Left cardiac atrium (tissue), 4 donors: ENCODE data around the gene PIK3IP1. TPM values are rescaled to one million over a fixed set of nuclear protein-coding genes. Genes with fewer than 3 reads are reported as not detected.
"Not testable (repeated sequence)": the region's sequence is repeated elsewhere in the genome, so short reads cannot be mapped to it uniquely, and the experiment has no call there.

Experiments
- ATAC-seq, 2 donors: fragments of 200-7000 bp; cut with Tn5 transposase; one replicate each; pipeline ENCODE4 v1.9.1; 2020; ENCODE audit warnings: mild to moderate bottlenecking in 2 of 2, moderate library complexity in 2 of 2
- DNase-seq: peaks from one replicate; pipeline ENCODE4 v3.0.0-alpha.2; 2020
- intact Hi-C, 2 donors: fragments of 100-400 bp; cut with DNase I; formaldehyde crosslinking; loops; one replicate each; pipeline versions ENCODE4 v1.14.1 to v1.15.1; 2022 to 2023
- total RNA-seq, 2 donors: library from RNA; stranded (reverse); fragmentation: NEBNext Ultra II Directional; extraction: Animal tissue kit (Norgen Biotek cat#: 25700); gene quantifications; one replicate each; pipeline ENCODE4 v1.2.1, GENCODE V29; 2021
- donor health status: DM: no; HTN: yes; CAD: no.
- donor health status: DM: no; HTN: yes; CAD: no; lungs with severe emphysema.
- donor health status: DM: yes; HTN: yes; CAD: no.
- donor health status: Dilated cardiomyopathy.

PIK3IP1 gene
- total RNA-seq, 2 donors from 2014 or later: 5.2 to 15.6 TPM

DNA sequence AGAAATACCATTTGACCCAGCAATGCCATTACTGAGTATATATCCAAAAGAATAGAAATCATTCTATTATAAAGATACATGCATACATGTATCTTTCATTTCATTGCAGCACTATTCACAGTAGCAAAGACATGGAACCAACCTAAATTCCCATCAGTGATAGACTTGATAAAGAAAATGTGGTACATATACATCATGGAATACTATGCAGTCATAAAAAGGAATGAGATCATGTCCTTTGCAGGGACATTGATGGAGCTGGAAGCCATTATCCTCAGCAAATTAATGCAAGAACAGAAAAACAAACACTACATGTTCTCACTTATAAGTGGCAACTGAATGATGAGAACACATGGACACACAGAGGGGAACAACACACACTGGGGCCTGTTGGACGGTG is 21.9 kb upstream of the PIK3IP1 start:
- ATAC-seq, DNase-seq, intact Hi-C loops: not testable (repeated sequence)

- intact Hi-C loops: no loop called here
These were observed 21.3 kb upstream of the PIK3IP1 start for GRCh38 chr22:31313366-31314147.

DNA sequence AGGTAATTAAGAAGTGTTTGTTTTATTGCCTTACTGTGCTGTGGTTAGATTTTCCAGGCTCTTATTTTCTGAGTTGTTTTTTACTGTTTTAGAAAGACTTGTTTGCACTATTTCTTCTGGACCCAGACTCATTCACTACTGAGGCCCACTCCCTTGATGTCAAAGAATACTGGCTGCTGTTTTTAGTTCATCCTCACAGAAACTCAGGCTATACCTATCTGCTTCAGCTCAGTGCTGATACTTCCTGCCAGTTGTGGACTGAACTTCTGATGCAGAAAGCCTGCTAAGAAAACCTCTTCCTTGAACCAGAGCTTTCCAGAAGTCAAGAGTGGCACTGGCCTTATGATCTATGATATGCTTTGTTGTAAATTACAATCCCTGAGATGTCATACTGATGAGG is 15.9 kb upstream of the PIK3IP1 start:
- no peak for ATAC-seq
- no peak for DNase-seq
- intact Hi-C loops: no loop called here

More at GRCh38 chr22:31313366-31314147, 21.3 kb upstream of the PIK3IP1 start:
- ATAC-seq (peak; percentile 95 to 96), DNase-seq (peak; percentile 65)

DNA sequence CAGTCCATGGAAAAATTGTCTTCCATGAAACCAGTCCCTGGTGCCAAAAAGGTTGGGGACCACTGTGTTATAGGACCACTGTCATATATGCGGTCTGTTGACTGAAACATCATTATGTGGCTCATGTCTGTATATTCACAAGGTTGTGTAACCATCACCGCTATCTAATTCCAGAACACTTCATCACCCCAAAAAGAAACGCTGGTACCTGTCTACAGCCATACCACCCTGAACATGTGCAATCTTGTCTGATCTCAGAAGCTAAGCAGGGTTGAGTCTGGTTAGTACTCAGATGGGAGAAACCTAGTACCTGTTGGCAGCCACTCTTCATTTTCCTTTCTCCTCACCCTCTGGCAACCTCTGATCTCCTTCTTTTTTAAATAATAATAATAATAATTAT is 12.9 kb upstream of the PIK3IP1 start:
- ATAC-seq: no peak
- intact Hi-C loops: no loop called here
- no peak for DNase-seq

GRCh38 chr22:31302537-31302936 is 10.2 kb upstream of the PIK3IP1 start:
- ATAC-seq (no peak), DNase-seq (no peak)
- intact Hi-C loops: no loop called here

- DNase-seq (no peak), ATAC-seq (no peak)
- intact Hi-C loops: no loop called here
These were observed 9.7 kb upstream of the PIK3IP1 start for GRCh38 chr22:31302006-31302405.

GRCh38 chr22:31300896-31301295 is 8.6 kb upstream of the PIK3IP1 start:
- no peak for DNase-seq
- no peak for ATAC-seq
- intact Hi-C loops: no loop called here

- DNase-seq: no peak
- intact Hi-C loops: no loop called here
- no peak for ATAC-seq
These were observed 3.8 kb upstream of the PIK3IP1 start for GRCh38 chr22:31295831-31296657.

- ATAC-seq: no peak
- intact Hi-C loops: no loop called here
- no peak for DNase-seq
These were observed 3.1 kb upstream of the PIK3IP1 start for GRCh38 chr22:31295360-31295759.

DNA sequence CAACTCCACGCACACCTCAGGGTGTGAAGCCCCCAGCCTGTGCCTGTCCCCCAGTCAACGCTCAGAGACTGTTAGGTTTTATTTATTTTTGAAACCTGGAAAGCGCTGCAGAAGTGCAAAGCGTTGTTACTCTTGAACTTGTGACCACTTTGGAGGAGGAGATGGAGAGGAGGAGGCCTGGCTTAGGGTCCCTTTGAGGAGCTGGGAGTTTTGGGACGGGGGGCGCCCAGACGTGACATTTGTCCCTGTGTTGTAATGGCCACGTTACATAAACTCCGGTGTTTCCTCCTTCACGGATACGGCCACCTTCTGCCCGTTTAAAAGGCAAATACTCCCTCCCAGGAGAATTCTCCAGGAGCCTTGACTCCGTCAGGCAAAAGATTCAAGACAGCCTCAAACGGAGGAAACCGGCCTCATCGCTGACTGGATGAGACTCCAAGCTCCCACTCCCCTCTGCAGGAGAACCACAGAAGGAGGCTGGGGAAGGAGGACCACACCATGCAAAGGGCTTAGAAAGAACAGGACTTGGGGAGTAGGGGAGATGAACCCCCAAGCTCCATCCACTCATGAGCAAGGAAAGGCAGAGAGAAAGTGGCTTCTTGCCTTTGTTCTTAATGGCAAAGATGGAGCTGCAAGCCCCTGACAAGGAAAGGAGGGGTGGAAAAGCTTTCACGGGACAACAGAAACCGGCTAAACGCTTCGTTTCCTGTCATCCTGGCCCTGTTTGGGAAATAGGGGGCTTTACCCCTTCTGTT is 630 bp downstream of the PIK3IP1 start:
- ATAC-seq (peak; percentile 1 to 3), DNase-seq (no peak)
- intact Hi-C loops: no loop called here

DNA sequence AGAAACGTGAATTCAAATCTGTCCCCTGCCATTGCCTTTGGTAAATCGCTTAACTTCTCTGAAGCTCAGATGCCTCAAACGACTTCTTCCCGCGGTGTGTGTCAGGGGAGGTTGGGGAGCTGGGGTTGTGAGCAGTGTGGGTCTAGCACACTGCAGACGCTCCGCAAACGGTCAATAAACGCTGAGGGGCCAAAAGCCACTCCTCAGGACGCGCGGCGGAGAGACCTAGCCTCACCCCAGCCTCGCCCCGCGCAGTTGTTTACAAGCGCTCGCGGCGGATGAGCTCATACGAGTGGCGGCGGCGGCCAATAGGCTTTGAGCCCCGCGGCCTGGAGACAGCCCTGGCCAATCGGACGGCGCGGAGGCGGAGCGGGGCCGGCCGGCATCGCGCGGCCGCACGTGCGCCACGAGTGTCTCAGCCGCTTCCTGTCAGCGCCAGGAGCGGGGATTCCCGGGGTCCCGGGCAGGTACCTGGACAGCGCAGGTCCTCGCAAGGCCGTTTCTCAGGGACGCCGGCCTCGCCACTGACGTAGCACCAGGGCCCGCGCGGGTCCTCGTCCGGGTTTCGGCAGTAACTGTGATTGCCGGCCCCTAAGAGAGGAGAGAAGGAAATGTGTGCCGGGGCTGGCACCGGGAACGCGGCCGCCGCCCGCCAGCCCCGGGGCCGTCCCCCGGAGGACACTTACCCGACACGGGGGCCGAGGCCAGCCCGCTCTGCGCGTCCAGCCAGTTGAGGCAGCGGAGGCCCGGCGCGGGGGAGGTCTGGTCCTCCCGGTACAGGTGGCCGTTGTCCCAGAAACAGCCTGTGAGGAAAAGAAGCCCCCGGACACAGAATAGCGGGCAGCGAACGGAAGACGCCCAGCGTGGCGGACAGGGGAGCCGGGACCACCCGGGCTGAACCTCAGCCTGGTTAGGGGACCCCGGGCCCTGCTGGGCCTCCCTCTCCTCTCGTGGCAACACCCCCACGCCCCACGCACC is 1.5 kb downstream of the PIK3IP1 start:
- DNase-seq (peak; percentile 96), ATAC-seq (peak; percentile 94)
- intact Hi-C loops: no loop called here

GRCh38 chr22:31289344-31289743 is 2.9 kb downstream of the PIK3IP1 start:
- ATAC-seq: no peak
- intact Hi-C loops: no loop called here
- DNase-seq: no peak

DNA sequence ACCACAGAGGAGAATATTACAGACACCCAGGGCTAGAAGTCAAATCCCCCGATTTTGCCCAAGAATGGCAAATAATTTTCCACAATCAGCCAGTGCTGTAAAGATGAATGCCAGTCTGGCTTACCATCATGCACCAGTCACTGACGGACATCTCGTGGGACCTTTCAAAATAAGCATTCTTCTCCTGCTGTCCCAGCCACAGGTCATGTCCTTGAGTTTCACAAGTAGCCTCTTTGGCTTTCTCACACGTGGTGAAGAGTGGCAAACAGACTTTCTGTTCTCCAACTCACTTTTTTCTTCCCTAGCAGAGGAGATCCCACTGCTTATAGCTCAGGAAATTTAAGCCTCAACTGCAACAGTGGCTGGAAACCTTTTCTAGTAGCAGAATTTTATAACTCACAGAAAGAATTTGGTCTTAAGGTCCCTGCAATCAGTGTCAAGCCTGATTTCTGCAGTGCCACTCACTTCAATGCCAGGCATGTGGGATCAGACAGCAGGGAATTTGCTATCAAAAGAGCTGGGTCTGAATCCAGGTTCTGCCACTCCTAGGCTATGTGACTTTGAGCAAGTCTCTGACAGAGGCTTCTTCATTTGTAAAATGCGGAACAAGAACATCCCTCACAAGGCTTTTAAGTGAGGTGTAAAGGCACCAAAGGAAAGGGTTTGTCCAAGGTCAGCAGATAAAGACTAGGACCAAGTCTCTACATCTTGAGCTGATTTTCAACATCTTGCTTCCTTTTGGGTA is 3.6 kb downstream of the PIK3IP1 start:
- ATAC-seq: no peak
- intact Hi-C loops: no loop called here
- DNase-seq: no peak

DNA sequence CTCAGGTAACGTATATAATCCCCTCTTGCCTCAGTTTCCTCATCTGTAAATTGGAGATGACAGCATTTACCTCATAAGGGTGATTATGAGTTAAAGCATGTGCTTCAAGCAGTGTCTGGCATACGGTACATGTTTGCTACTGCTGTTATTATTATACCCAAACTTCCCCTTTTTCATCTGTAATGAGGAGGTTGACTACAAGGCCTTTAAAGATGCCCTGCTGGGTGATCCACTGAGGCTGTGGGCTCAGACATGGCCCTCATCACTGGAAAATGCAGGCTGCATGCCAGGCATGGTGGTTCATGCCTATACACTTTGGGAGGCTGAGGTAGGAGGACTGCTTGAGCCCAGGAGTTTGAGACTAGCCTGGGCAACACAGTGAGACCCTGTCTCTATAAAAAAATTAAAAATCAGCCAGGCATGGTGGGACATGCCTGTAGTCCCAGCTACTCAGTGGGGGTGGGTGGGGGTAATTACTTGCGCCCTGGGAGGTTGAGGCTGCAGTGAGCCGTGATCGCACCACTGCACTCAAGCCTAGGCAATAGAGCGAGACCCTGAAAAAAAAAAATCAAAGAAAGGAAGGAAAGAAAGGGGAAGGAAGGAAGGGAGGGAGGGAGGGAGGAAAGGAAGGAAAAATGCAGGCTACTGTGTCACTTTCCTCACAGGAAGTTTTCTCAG is 4.3 kb downstream of the PIK3IP1 start:
- intact Hi-C loops: no loop called here
- no peak for DNase-seq
- no peak for ATAC-seq

- ATAC-seq (no peak), DNase-seq (no peak)
- intact Hi-C loops: no loop called here
These were observed 5.7 kb downstream of the PIK3IP1 start for GRCh38 chr22:31286360-31287255.
